ENCODE data around the gene MSRB1.

Gene MSRB1

GRCh38 chr16:1991135-1991551, 48.1 kb upstream of the MSRB1 start:
- no peaks in the 10 kb centered on the region for H4K20me1 ChIP-seq (ENCODE audit: insufficient read depth, low read length, poor library complexity, severe bottlenecking)
- H3K4me2 ChIP-seq (ENCODE audit: low read depth, low read length, poor library complexity, severe bottlenecking) = no peak overlapping the region
- H3K4me3 ChIP-seq (ENCODE audit: low read length, poor library complexity, severe bottlenecking) = no peak overlapping the region
- H3K4me1 ChIP-seq (ENCODE audit: insufficient read depth, low read length, poor library complexity, severe bottlenecking) = no peaks in the 10 kb centered on the region
- H2AFZ ChIP-seq (ENCODE audit: low read length) = no peak overlapping the region
- H3K36me3 ChIP-seq (ENCODE audit: insufficient read depth, low read length) = no peaks in the 10 kb centered on the region; the same call in 1 of the 2 replicates
- H3K27me3 ChIP-seq (ENCODE audit: insufficient read depth, low read length, poor library complexity, severe bottlenecking) = no peaks in the 10 kb centered on the region
- no peaks in the 10 kb centered on the region for H3K9me3 ChIP-seq (ENCODE audit: insufficient read depth, low read depth, low read length)
- TF ChIP-seq EZH2phosphoT487 (IDR thresholded peaks at IDR 0.05; ENCODE audit: borderline replicate concordance) (no peak), CTCF (conservative IDR thresholded peaks at IDR 0.05; ENCODE audit: low read length) (no peak)
- no peak overlapping the region for H3K9ac ChIP-seq (ENCODE audit: low read depth, low read length, poor library complexity, severe bottlenecking)
- H3F3A ChIP-seq (ENCODE audit: low read depth) = no peaks in the 10 kb centered on the region
- H3K9me2 ChIP-seq (replicated peaks; ENCODE audit: low read depth, low read length) = no peaks in the 10 kb centered on the region
- H3K79me2 ChIP-seq (ENCODE audit: insufficient read depth, low read length) = 0 out of 2 replicates have a peak, but pooled peaks cover 2% of the 10 kb centered on the region

- Histone ChIP-seq H3K9me3 (ENCODE audit: insufficient read depth, low read depth, low read length) (no peaks in the 10 kb centered on the region), H3K4me1 (ENCODE audit: insufficient read depth, low read length, poor library complexity, severe bottlenecking) (no peaks in the 10 kb centered on the region), H4K20me1 (ENCODE audit: insufficient read depth, low read length, poor library complexity, severe bottlenecking) (no peaks in the 10 kb centered on the region), H3K9me2 (replicated peaks; ENCODE audit: low read depth, low read length) (no peaks in the 10 kb centered on the region), H3K79me2 (ENCODE audit: insufficient read depth, low read length) (peaks cover 8% of the 10 kb centered on the region; the same call in 1 of the 2 replicates), H3K36me3 (ENCODE audit: insufficient read depth, low read length) (no peaks in the 10 kb centered on the region; the same call in 1 of the 2 replicates), H3K4me2 (ENCODE audit: low read depth, low read length, poor library complexity, severe bottlenecking) (no peak overlapping the region), H3K9ac (ENCODE audit: low read depth, low read length, poor library complexity, severe bottlenecking) (no peak overlapping the region), H3F3A (ENCODE audit: low read depth) (no peaks in the 10 kb centered on the region), H2AFZ (ENCODE audit: low read length) (no peak overlapping the region), H3K4me3 (ENCODE audit: low read length, poor library complexity, severe bottlenecking) (no peak overlapping the region), H3K27me3 (ENCODE audit: insufficient read depth, low read length, poor library complexity, severe bottlenecking) (no peaks in the 10 kb centered on the region)
- no peak for TF ChIP-seq EZH2phosphoT487 (IDR thresholded peaks at IDR 0.05; ENCODE audit: borderline replicate concordance)
- TF ChIP-seq CTCF (conservative IDR thresholded peaks at IDR 0.05; ENCODE audit: low read length) = no peak
Measured at GRCh38 chr16:1990351-1991134, 47.5 kb upstream of the MSRB1 start.

- no peaks in the 10 kb centered on the region for H3K9me2 ChIP-seq (replicated peaks; ENCODE audit: low read depth, low read length)
- H3K36me3 ChIP-seq (ENCODE audit: insufficient read depth, low read length) = no peaks in the 10 kb centered on the region; the same call in 1 of the 2 replicates
- TF ChIP-seq EZH2phosphoT487 (IDR thresholded peaks at IDR 0.05; ENCODE audit: borderline replicate concordance) (no peak), CTCF (conservative IDR thresholded peaks at IDR 0.05; ENCODE audit: low read length) (no peak)
- H3K9me3 ChIP-seq (ENCODE audit: insufficient read depth, low read depth, low read length) = no peaks in the 10 kb centered on the region
- no peak overlapping the region for H2AFZ ChIP-seq (ENCODE audit: low read length)
- H3K4me2 ChIP-seq (ENCODE audit: low read depth, low read length, poor library complexity, severe bottlenecking) = no peak overlapping the region
- H3K4me1 ChIP-seq (ENCODE audit: insufficient read depth, low read length, poor library complexity, severe bottlenecking) = no peaks in the 10 kb centered on the region
- no peak overlapping the region for H3K9ac ChIP-seq (ENCODE audit: low read depth, low read length, poor library complexity, severe bottlenecking)
- peaks cover 13% of the 10 kb centered on the region for H3K79me2 ChIP-seq (ENCODE audit: insufficient read depth, low read length)
- H3K27me3 ChIP-seq (ENCODE audit: insufficient read depth, low read length, poor library complexity, severe bottlenecking) = no peaks in the 10 kb centered on the region
- H4K20me1 ChIP-seq (ENCODE audit: insufficient read depth, low read length, poor library complexity, severe bottlenecking) = no peaks in the 10 kb centered on the region
- no peaks in the 10 kb centered on the region for H3F3A ChIP-seq (ENCODE audit: low read depth)
- no peak overlapping the region for H3K4me3 ChIP-seq (ENCODE audit: low read length, poor library complexity, severe bottlenecking)
Measured at GRCh38 chr16:1990101-1990350, 47.0 kb upstream of the MSRB1 start.
